ENCODE results near the gene TIFAB.

The TIFAB gene

DNA sequence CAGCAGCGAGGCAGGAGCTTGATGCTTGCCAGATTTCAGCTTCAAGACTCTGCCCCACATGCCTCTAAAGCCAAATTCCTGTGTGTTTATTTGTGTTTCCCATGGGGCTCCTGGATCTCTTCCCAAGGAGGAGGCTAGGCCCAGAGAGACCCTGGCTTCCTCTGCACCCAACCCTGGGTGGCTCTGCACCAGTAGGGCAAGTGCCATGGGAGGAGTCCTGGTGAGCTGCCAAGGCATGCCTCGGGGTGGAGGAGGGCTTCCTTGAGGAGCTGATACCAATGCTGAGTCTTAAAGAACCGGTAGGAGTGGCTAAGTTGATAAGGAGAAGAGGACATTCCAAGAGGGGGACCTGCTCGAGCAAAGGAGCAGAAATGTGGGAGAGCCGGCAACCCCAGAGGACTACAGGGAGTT lies 6.8 kb upstream of the TIFAB start:
- DNase-seq (ENCODE audit: extremely low read depth, low read depth), result no peak
- TF ChIP-seq, protein P1, sequence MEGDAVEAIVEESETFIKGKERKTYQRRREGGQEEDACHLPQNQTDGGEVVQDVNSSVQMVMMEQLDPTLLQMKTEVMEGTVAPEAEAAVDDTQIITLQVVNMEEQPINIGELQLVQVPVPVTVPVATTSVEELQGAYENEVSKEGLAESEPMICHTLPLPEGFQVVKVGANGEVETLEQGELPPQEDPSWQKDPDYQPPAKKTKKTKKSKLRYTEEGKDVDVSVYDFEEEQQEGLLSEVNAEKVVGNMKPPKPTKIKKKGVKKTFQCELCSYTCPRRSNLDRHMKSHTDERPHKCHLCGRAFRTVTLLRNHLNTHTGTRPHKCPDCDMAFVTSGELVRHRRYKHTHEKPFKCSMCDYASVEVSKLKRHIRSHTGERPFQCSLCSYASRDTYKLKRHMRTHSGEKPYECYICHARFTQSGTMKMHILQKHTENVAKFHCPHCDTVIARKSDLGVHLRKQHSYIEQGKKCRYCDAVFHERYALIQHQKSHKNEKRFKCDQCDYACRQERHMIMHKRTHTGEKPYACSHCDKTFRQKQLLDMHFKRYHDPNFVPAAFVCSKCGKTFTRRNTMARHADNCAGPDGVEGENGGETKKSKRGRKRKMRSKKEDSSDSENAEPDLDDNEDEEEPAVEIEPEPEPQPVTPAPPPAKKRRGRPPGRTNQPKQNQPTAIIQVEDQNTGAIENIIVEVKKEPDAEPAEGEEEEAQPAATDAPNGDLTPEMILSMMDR (IDR thresholded peaks at IDR 0.05; ENCODE audit: low read depth, low read length, missing control alignments), result no peak
- H3K4me3 ChIP-seq (replicated peaks; ENCODE audit: low read depth, low read length), result no peak overlapping the region

DNA sequence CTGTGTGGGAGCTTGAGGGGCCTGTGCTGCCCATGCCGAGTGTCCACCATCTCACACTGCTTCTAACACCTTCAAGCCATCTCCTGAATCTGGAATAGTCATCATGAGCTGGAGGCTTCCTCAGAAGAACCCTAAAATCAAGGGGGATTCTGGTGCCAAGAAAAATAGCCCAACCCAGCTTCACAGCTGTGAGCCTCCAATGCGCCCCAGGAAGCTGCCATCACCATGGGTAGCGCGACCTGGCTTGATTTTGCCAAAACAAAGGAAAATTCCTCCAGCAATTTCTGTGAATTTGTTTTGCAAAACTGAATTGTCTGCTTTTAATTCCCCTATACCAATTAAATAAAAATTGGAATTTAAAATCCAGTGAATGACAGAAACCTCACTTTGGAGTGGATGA lies 6.2 kb upstream of the TIFAB start:
- DNase-seq (ENCODE audit: extremely low read depth, low read depth), result no peak
- no peak overlapping the region for H3K4me3 ChIP-seq (replicated peaks; ENCODE audit: low read depth, low read length)
- TF ChIP-seq, protein P1 (IDR thresholded peaks at IDR 0.05; ENCODE audit: low read depth, low read length, missing control alignments), result no peak

DNA sequence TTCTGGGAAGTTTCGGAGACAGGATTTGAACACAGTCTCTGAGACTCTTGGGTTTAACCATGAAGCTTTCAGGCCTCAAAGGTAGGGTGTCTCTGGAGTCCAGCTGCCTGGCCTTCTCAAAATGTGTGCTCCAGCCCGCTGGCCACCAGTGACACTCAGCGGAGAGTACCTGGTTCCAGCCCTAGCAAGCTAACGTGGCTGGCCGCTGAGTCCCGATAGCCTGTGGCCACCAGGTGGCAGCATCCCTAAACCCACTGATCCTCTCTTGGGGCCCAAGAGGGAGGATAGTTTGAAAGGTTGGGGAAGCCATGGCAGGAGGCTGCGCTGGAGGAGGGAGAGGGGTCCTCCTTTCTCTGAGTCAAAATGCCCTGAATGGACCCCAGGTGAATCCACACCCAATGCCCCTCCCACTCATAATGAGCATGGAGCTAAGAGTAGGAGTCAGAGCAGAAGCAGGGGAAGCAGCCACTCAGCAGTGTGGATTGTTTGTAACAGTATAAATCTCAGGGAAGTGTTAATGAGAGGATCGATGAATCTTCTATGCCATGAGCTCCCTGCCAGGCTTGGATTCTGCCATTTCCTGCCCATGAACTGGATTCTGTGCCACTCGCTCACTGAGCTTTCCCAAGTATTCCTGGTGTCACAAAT lies 5.4 kb upstream of the TIFAB start:
- H3K4me3 ChIP-seq (replicated peaks; ENCODE audit: low read depth, low read length), result no peak overlapping the region
- TF ChIP-seq, protein P1 (IDR thresholded peaks at IDR 0.05; ENCODE audit: low read depth, low read length, missing control alignments), result peak; percentile 92
- DNase-seq (ENCODE audit: extremely low read depth, low read depth), result no peak

DNA sequence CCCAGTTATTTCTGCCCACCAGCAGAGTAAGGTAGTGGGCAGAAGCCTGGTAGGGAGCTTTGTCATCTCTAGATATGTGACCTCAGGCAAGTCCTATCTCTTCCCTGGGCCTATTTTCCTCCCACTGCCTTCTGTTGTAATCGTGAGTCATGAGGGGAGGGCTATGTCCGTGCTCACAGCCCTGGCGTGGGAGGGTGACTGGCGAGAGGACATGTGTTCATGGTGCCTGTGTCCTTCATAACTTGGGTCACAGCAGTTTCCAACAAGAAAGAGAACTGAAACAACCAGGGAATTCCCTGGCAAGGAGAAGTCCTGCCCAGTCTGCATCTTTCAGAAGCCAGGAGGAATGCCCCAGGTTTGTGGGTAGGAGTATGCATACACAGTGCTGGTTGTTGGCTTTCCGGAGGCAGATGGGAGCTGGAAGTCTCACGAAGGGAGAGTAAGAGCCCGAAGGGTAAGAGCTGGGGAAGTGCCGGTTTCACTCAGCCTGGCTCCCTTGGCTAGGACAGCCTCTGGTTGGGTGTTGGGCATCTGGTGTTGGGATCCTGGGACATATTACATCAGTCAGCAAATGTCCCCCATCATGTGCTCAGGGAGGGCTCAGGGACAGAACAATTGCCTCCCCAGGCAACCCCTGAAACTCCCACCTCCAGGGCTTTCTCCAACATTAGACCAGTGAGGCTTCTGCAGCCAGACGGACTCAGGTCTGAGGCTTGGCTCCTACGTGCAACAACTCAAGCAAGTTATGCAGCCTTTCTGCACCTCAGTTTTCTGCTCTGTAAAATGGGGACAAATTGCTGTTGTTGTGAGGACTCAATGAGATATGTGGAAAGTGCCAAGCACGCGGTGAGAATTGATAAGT lies 4.3 kb upstream of the TIFAB start:
- TF ChIP-seq, protein P1 (IDR thresholded peaks at IDR 0.05; ENCODE audit: low read depth, low read length, missing control alignments), result no peak
- H3K4me3 ChIP-seq (replicated peaks; ENCODE audit: low read depth, low read length), result no peak overlapping the region
- DNase-seq (ENCODE audit: extremely low read depth, low read depth), result no peak

DNA sequence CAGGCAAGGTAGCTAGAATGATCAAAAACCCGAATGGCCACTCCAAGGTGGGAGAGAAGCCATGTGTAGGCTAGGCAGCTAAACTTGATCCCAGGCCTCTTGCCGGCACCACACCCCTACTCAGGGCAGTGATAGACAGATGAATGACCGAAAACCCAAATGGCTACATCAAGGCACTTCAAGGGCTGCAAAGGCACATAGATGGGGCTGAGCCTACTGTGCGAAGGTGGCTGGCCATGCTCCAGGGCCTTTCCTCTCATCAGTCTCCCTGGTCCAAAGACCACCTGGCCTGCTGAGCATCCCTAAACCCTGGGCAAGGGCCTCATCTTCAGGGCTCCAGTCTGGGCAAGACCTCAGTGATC lies 3.7 kb upstream of the TIFAB start:
- DNase-seq (ENCODE audit: extremely low read depth, low read depth), result no peak
- TF ChIP-seq, protein P1 (IDR thresholded peaks at IDR 0.05; ENCODE audit: low read depth, low read length, missing control alignments), result no peak
- no peak overlapping the region for H3K4me3 ChIP-seq (replicated peaks; ENCODE audit: low read depth, low read length)

DNA sequence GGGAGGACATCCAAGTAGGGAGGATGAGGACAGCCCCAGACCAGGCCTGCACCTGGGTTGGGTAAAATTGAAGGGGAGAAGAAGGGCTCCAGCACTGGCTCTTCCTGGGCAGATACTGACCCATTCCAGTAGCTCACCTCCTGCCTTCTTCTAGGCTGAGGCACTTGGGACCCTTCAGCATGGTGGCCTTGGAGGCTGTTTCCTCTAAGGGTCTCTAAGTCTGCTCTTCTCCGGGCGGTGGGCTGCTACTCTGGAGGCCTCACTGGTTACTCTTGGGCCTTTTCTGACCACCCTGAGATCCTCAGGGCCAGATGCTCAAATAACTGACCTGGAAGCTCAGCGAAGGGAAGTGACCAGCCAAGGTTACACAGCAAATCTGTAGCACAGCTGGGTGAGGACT lies 2.8 kb upstream of the TIFAB start:
- TF ChIP-seq, protein P1 (IDR thresholded peaks at IDR 0.05; ENCODE audit: low read depth, low read length, missing control alignments), result no peak
- H3K4me3 ChIP-seq (replicated peaks; ENCODE audit: low read depth, low read length), result no peak overlapping the region
- DNase-seq (ENCODE audit: extremely low read depth, low read depth), result no peak

Measured in HFF-Myc (cell line).